Myocyte (in vitro differentiated cells): ENCODE measurements around the gene MCF2L. TPM values are rescaled to one million over a fixed set of nuclear protein-coding genes. Genes with fewer than 3 reads are reported as not detected.

Experiments used
- DNase-seq: peaks from one replicate; pipeline ENCODE4 v3.0.0-alpha.2; 2012; ENCODE audit warnings: low read depth
- total RNA-seq: library from RNA; depleted of rRNA; stranded (reverse); fragments of >200 nt; gene quantifications from 2 replicates; pipeline ENCODE4 v1.2.3, GENCODE V29; 2014

MCF2L gene
- total RNA-seq, 1 donor from 2014 or later, result 34.4 TPM

DNA sequence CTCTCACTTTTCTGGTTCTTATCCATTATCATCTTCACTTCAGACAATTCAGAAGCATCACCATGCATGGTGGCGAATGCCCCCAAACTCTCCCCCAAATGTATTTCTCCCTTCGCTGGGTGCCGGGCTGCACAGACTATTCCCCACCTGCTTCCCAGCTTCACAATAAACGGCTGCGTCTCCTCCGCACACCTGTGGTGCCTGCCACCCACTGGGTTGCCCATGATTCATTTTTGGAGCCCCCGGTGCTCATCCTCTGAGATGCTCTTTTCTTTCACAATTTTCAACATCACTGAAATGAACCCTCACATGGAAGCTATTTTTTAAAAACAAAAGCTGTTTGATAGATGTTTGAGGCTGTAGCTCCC, 150.8 kb downstream of the MCF2L start:
- no peak for DNase-seq

- no peak for DNase-seq
Observed at GRCh38 chr13:113120300-113121182, 151.5 kb downstream of the MCF2L start.

DNA sequence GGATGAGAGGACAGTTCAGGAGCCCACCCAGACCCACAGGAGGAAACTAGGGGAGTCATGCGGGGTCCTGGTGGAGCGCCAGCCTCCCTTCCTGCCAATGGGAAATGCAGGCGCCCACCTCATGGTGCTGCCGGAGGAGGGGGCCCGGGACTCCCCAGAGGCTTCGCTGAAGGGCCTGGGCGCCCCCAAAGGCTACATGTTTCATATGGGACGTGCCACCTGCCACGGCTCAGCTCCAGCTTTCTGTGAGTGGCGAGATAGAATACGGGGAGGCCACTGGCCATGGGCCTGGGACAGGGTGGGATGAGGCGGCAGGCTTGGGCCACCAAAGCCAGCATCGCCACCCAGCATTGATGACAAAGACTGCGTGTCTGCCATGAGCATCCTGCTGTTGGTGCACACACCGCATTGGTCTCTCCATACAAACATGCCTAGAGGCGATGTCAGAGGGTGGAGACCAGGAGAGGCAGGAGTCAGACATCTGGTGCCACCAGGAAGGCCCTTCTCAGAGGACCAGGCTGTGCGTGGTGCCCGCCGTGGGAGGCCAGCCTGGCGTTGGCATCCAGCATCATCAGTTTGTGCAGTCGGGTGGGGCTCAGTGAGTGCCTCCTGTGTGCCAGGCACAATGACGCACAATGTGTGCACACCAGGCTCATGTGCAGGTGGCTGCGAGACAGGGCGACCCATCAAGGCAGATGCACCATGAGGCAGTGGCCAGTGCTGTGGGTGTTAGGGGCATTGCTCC, 152.3 kb downstream of the MCF2L start:
- no peak for DNase-seq

DNA sequence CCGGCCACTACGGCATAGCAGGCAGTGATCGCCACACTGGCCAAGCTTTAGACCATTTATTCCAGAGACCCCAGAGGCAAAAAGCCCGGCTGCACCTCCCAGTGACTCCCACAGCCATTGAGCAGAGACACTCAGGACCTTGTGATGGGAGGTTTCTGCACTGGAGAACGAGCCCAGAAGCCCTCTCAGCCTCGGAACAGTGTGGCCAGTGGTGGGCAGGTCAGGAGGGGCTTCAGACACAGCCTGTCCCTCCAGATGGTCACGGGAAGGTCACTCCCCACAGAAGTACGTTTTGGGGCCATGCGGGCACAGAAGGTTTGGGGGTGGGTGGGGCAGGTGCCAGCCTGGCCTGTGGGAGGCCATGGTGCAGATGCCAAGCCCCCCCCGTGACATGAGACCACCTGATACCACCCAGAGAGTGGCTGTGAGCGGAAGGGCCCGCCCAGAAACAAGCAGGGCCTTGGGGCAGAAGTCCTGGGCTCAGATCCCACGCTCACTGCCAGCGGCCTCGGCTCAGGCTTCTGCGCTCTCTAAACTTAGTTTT, 153.0 kb downstream of the MCF2L start:
- no peak for DNase-seq

DNA sequence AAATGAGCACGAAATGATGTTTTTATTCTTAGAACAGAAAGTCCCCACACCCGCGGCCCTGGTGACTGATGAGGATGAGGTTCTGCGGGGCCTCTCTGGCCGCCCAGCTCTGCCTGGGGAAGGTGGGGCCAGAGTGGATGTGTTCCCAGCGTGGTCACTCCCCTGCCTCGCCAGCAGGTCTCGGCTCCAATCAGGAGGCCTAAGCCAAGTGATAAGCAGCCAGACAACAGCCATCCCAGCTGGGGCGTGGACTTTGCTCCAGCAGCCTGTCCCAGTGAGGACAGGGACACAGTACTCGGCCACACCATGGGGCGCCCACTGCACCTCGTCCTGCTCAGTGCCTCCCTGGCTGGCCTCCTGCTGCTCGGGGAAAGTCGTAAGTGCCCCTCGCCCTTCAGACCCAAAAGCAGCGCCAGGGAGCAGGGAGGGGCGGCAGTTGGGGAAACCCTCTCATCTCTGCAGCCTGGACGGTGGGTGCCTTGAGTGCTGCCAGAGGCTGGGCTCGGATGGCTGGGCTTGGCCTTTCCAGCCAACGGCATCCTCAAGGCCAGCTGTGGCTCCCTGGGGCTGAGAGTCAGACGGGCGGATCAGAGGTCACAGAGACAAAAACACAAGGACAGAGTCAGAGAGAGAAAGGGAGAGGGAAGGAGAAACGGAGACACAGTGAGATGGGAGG, 153.7 kb downstream of the MCF2L start, which contains the start of gene F10:
Gene F10 (plus strand): TSS at position 250 of the 676 bp plus-strand sequence. CDS start 57 bp downstream, at position 307.
- peak; percentile 25 for DNase-seq

DNA sequence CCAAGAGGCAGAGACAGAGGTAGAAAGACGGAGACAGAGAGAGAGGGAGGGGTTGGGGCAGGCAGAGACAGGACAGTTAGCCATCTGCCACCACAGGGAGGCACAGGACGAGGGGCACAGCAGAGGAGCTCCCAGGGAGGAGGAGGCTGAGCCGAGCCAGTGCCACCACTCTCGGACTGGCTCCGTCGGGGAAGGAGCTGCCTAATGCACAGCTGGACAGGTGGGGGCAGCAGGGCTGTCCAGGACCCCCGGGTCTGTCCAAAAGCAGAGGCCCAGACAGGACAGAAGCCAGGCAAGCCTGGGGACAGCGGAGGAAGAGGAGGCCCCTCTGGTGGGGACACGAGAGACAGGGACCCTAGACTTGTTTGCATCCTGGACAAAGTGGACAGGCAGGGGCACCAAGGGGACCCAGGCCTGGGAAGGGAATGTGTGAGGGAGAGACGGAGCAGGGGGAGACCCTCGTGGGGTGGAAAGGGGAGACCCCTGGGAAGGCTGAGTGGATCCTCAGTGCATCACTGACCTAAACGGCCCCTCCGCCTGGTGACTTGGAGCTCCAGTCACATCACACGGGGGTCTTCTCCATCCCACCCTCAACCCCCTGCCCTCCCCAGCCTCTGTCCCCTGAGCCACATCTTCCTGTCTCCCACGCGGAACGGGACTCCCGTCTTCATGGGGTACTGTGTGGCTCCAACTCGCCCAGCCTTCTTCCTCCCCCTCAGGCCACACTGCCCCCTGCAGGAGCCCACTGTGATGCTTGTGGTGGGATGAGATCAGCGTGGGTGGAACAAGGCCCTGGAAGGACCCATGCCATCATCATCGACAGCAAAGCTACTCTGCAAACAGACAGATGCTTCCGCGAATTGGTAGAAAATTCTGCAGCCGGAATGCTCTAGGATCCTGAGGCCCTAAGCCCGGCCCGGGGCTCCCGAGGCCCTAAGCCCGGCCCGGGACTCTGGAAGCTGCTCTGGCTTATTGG, 154.5 kb downstream of the MCF2L start:
- peak; percentile 23 for DNase-seq

DNA sequence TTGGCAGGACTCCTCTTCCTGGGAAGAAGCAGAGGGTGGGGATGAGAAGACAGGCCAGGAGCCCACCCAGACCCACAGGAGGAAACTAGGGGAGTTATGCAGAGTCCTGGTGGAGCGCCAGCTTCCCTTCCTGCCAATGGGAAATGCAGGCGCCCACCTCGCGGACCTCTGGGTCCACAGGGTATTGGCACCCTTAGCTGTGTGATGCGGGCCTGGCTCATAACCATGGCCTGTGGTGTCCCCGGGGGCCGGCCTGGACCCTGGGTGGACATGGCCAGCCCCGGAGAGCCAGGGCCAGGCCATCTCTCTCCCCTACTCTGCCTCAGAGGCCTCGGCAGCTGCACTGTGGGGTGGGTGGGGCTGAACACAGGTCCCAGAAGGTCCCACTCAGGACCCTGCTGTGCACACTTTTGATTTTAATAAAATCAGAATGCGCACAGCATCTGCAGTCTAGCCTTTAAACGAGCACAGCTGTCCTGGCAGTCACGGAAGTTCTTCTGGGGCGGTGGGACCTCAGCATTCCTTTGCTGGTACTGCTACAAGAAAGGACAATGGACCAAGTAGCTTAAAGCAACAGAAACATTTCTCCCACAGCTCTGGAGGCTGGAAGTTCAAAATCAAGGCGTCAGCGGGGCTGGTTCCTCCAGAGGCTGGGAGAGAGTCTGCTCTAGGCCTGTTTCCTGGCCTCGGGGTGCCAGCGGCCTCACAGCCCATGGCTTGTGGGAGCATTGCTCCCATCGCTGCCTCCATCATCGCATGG, 155.4 kb downstream of the MCF2L start:
- DNase-seq, result no peak

DNA sequence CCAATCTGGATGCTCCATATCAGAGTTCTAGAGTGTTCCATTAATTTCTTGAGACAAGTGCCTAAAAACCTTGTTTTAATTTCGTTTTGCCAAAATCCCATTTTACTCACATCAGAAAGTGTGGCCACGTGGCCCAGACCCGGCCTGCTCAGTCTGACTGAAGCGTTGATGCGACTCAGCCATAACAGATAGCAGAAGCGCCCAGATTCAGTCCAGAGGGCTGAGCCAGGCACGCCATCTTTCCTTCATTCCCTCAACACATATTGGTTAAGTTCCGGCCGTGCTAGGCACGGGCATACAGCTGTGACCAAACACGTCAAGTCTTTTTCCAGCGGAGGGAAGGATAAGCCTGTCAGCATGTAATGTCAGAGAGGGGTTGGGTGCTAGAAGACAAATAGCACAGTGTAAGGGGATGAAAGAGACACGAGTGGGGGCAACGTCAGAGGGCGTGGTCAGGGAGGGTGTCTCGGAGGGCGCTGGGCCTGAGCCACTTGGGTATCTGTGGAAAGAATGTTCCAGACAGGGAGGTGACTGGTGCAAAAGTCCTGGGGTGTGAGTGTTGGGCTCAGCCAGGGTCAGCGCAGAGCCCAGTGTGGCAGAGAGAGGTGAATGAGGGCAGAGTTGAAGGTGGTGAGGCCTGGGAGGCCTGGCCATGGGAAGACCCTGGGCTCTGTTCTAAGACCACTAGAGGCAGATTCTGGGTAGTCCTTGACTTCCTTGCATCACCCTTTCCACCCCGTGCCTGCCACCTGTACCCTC, 156.7 kb downstream of the MCF2L start:
- DNase-seq, result no peak

- DNase-seq, result no peak
Observed at GRCh38 chr13:113126265-113127150, 157.5 kb downstream of the MCF2L start.

- DNase-seq, result no peak
Observed at GRCh38 chr13:113129480-113129879, 160.5 kb downstream of the MCF2L start.

GRCh38 chr13:113129921-113130750, 161.1 kb downstream of the MCF2L start:
- no peak for DNase-seq

DNA sequence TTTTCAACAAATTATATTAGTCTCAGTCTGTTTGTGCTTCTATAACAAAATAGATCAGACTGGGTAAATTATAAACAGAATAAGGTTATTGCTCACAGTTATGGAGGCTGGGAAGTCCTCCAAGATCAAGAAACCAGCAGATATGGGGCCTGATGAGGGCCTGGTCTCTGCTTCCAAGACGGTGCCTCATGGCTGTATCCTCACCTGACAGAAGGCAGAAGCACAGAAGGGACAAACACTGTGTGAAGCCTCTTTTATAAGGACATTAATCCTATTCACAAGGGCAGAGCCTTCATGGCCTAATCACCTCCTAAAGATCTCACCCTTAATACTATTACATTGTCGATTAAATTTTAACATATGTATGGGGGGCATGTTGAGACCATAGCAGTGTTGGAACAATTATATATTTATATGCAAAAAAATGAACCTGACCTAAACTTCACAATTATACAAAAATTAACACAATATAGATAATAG, 166.3 kb downstream of the MCF2L start:
- DNase-seq, result no peak

GRCh38 chr13:113137691-113138298, 168.8 kb downstream of the MCF2L start:
- DNase-seq, result no peak

DNA sequence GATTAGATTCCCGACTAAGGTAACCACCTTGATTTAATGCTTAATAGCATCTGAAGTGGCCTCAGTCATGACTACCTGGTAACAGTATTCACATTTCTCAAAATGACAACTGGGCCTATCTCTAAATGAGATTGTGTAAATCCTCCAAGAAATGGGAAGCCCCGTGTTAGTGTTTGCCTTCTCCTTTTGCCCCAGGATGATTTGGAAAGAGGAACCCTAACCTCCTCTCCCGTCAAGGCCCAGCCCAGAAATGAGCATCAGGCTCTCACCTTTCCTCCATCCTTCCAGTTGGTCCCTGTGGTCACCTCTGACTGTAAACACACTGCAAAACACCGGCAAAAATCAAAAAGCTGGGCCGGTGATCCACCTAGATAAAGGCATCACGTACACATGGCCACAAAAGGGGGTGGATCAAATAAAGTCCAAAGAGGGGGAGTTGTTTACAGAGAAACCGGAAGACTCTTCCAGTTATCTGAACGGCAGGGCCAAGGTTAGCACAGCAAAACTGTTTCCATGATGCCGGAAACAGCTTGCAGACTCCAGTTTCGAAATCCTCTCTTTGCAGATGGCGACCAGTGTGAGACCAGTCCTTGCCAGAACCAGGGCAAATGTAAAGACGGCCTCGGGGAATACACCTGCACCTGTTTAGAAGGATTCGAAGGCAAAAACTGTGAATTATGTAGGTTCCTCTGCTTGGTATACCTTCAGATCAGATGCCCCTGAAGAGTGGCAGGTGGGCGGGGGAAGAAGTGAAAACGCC, 170.0 kb downstream of the MCF2L start:
- no peak for DNase-seq

GRCh38 chr13:113139577-113139976, 170.6 kb downstream of the MCF2L start:
- DNase-seq, result no peak
